Esophagus squamous epithelium (tissue), 4 donors: Measurements from ENCODE around the gene NXPE4.

Source experiments
- CTCF ChIP-seq, 6 experiments: fragments of 450-650 bp in 4 of 6; fragments of 200-600 bp in 2 of 6; sonication (generic) in 2 of 6; IDR thresholded peaks; one replicate each; pipeline ENCODE4 v1.5.1; 2016 to 2019; ENCODE audit warnings: antibody characterized with exemption in 6 of 6, mild to moderate bottlenecking in 4 of 6, moderate library complexity in 4 of 6
- POLR2A ChIP-seq, 4 donors: fragments of 450-650 bp; IDR thresholded peaks; one replicate each; pipeline ENCODE4 v1.6.1; 2017; ENCODE audit warnings: antibody characterized with exemption in 4 of 4, mild to moderate bottlenecking in 4 of 4, moderate library complexity in 3 of 4

- no peak for TF ChIP-seq CTCF (IDR thresholded peaks at IDR 0.05)
- TF ChIP-seq POLR2A (IDR thresholded peaks at IDR 0.05), result no peak
Measured at GRCh38 chr11:114624455-114625207, 29.0 kb upstream of the NXPE4 start.
